Ovary (tissue), 1 donor: ENCODE data around the gene MTFR1L.

Source experiments
- EP300 ChIP-seq: sonication (generic); formaldehyde crosslinking; IDR thresholded peaks from one replicate; pipeline ENCODE4 v1.6.1; 2017; ENCODE audit warnings: antibody characterized with exemption
- POLR2A ChIP-seq: fragments of 450-650 bp; IDR thresholded peaks from one replicate; pipeline ENCODE4 v1.6.1; 2017; ENCODE audit warnings: antibody characterized with exemption, mild to moderate bottlenecking, moderate library complexity

DNA sequence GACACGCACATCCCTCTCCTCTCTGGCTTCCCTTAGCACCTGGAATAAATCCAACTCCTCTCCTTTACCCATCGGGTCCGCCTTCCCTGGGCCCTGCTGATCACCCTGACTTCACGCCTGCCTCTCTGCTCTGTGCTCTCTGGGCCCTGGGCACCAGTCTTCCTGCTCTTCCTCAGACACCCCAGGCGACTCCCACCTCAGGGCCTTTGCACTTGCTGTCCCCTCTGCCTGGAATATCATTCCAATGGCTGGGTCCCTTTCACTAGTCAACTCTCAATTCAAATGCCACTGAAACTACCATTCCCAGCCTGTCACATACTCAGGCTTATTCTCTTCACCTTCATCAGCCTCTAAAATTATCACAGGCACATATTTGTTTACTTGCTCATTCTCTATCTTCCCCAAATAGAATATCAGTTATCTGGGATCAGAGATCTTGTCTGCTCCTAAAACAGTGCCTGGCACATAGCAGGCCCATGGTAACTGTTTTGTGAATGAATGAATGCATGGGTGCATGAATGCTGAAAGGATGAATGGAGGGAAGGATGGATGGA is 47.0 kb upstream of the MTFR1L start:
- TF ChIP-seq POLR2A = no peak
- no peak for TF ChIP-seq EP300
